H1 (cell line): ENCODE data around the gene PWP2. TPM values are rescaled to one million over a fixed set of nuclear protein-coding genes. Genes with fewer than 3 reads are reported as not detected.

Experiments
- CTCF ChIA-PET: fragments of 300-600 bp; sonication (Branson Sonifier 250); formaldehyde crosslinking; loops from one replicate; lab custom pipeline; 2021; ENCODE audit not compliant: partially characterized antibody; lab: Charles Lee
- POLR2A ChIA-PET: fragments of 300-600 bp; sonication (Branson Sonifier 250); formaldehyde crosslinking; loops from one replicate; lab custom pipeline; 2021; ENCODE audit warnings: inconsistent platforms; ENCODE audit not compliant: partially characterized antibody; lab: Charles Lee
- DNase-seq, 2 experiments: peaks; one replicate each; pipeline versions ENCODE4 v3.0.0 to v3.0.0-alpha.2; 2010 to 2022; ENCODE audit warnings: low spot score in 2 of 2, low read depth in 1 of 2, mixed read lengths in 1 of 2
- FAIRE-seq: peaks from 2 replicates; lab custom pipeline; 2011; peaks lifted over from hg19 to GRCh38; lab: Jason Lieb, UNC
- H2AFZ ChIP-seq: 2 replicates; pipeline ENCODE4 v1.8.1; 2012; ENCODE audit warnings: low read length, inconsistent platforms
- H2AK5ac ChIP-seq: 2 replicates; pipeline ENCODE4 v1.6.1; 2013; ENCODE audit warnings: low read depth, low read length
- H2BK120ac ChIP-seq: replicated peaks from 2 replicates; pipeline ENCODE3; 2013; ENCODE audit warnings: low read depth, low read length, inconsistent platforms
- H2BK12ac ChIP-seq: 2 replicates; pipeline ENCODE4 v1.6.1; 2013; ENCODE audit warnings: low read depth, low read length
- H2BK15ac ChIP-seq: 2 replicates; pipeline ENCODE4 v1.6.1; 2013; ENCODE audit warnings: low read length
- H2BK20ac ChIP-seq: 2 replicates; pipeline ENCODE4 v1.6.1; 2013; ENCODE audit warnings: low read length
- H2BK5ac ChIP-seq: 2 replicates; pipeline ENCODE4 v1.6.1; 2013; ENCODE audit warnings: low read depth, low read length
- H3K14ac ChIP-seq: 2 replicates; pipeline ENCODE4 v1.6.1; 2013; ENCODE audit warnings: inconsistent platforms; ENCODE audit not compliant: insufficient read length
- H3K18ac ChIP-seq: 2 replicates; pipeline ENCODE4 v1.6.1; 2013; ENCODE audit warnings: low read length; ENCODE audit errors: extremely low read depth
- H3K23ac ChIP-seq: 2 replicates; pipeline ENCODE4 v1.6.1; 2013; ENCODE audit warnings: inconsistent platforms; ENCODE audit not compliant: insufficient read length
- H3K23me2 ChIP-seq: 2 replicates; pipeline ENCODE4 v1.6.1; 2013; ENCODE audit warnings: low read depth, low read length
- H3K27ac ChIP-seq: 2 replicates; pipeline ENCODE4 v1.6.1; 2011; ENCODE audit warnings: low read depth, low read length, inconsistent platforms
- H3K27me3 ChIP-seq, 4 experiments: replicated peaks in 1 of 4; 1 replicate in 1 of 4; 2 replicates in 3 of 4; pipeline versions ENCODE4 v1.6.1 to v1.8.1; 2011 to 2013; ENCODE audit warnings: low read length in 3 of 4, mild to moderate bottlenecking in 3 of 4, inconsistent platforms in 2 of 4, mixed read lengths in 2 of 4, moderate library complexity in 1 of 4; ENCODE audit not compliant: control insufficient read depth in 3 of 4, insufficient read depth in 3 of 4; ENCODE audit errors: extremely low read depth in 1 of 4
- H3K36me3 ChIP-seq, 4 experiments: 2 replicates each; pipeline versions ENCODE4 v1.6.1 to v1.8.1; 2011 to 2013; ENCODE audit warnings: mild to moderate bottlenecking in 4 of 4, low read length in 3 of 4, moderate library complexity in 2 of 4, control low read depth in 1 of 4, inconsistent platforms in 1 of 4; ENCODE audit not compliant: insufficient read depth in 4 of 4, control insufficient read depth in 2 of 4
- H3K4ac ChIP-seq: replicated peaks from 2 replicates; pipeline ENCODE3; 2013; ENCODE audit warnings: low read length, low read depth, mixed read lengths, inconsistent platforms; ENCODE audit not compliant: insufficient read length
- H3K4me1 ChIP-seq, 4 experiments: replicated peaks in 1 of 4; 1 replicate in 1 of 4; 2 replicates in 3 of 4; pipeline versions ENCODE4 v1.6.1 to v1.8.1; 2011 to 2013; ENCODE audit warnings: low read length in 3 of 4, inconsistent platforms in 2 of 4, mixed read lengths in 1 of 4; ENCODE audit not compliant: insufficient read depth in 4 of 4, control insufficient read depth in 3 of 4
- H3K4me2 ChIP-seq, 2 experiments: 2 replicates each; pipeline versions ENCODE4 v1.6.1 to v1.8.1; 2011 to 2013; ENCODE audit warnings: low read depth in 2 of 2, low read length in 2 of 2, control low read depth in 1 of 2, inconsistent platforms in 1 of 2, mild to moderate bottlenecking in 1 of 2; ENCODE audit not compliant: insufficient read depth in 1 of 2
- H3K4me3 ChIP-seq, 4 experiments: fragments of 200-600, 300-600 bp in 1 of 4; sonication (generic), shearing (Covaris generic), sonication (Bioruptor Twin) in 1 of 4; 2 replicates each; pipeline versions ENCODE4 v1.5.1 to v1.8.1; 2011 to 2016; ENCODE audit warnings: low read length in 4 of 4, low read depth in 3 of 4, control low read depth in 2 of 4, inconsistent platforms in 2 of 4, mild to moderate bottlenecking in 2 of 4, mixed read lengths in 1 of 4, moderate library complexity in 1 of 4; ENCODE audit not compliant: insufficient read depth in 2 of 4; ENCODE audit errors: extremely low read depth in 1 of 4
- H3K56ac ChIP-seq: replicated peaks from 2 replicates; pipeline ENCODE3; 2013; ENCODE audit warnings: low read depth, mild to moderate bottlenecking, mixed read lengths, low read length, inconsistent platforms; ENCODE audit not compliant: insufficient read length
- H3K79me1 ChIP-seq: 2 replicates; pipeline ENCODE4 v1.6.1; 2013; ENCODE audit warnings: low read depth, low read length, control low read depth
- H3K79me2 ChIP-seq, 2 experiments: 2 replicates each; pipeline versions ENCODE4 v1.6.1 to v1.8.1; 2012 to 2013; ENCODE audit warnings: low read length in 2 of 2, mild to moderate bottlenecking in 2 of 2, inconsistent platforms in 1 of 2; ENCODE audit not compliant: insufficient read depth in 2 of 2, control insufficient read depth in 1 of 2
- H3K9ac ChIP-seq, 4 experiments: replicated peaks in 1 of 4; 1 replicate in 1 of 4; 2 replicates in 3 of 4; pipeline versions ENCODE4 v1.6.1 to v1.8.1; 2011 to 2013; ENCODE audit warnings: low read depth in 3 of 4, low read length in 3 of 4, control low read depth in 2 of 4, mild to moderate bottlenecking in 2 of 4, moderate library complexity in 2 of 4, inconsistent platforms in 1 of 4; ENCODE audit errors: extremely low read depth in 1 of 4
- H3K9me3 ChIP-seq, 2 experiments: 2 replicates each; pipeline versions ENCODE4 v1.6.1 to v1.8.1; 2012 to 2013; ENCODE audit warnings: mild to moderate bottlenecking in 2 of 2, moderate library complexity in 2 of 2, control low read depth in 1 of 2, inconsistent platforms in 1 of 2, low read depth in 1 of 2, low read length in 1 of 2, mixed read lengths in 1 of 2; ENCODE audit not compliant: insufficient read depth in 2 of 2
- H4K20me1 ChIP-seq, 2 experiments: replicated peaks in 1 of 2; 2 replicates each; pipeline versions ENCODE3 to v1.8.1; 2011 to 2013; ENCODE audit warnings: inconsistent platforms in 2 of 2, low read length in 2 of 2, mild to moderate bottlenecking in 1 of 2; ENCODE audit not compliant: insufficient read depth in 2 of 2, control insufficient read depth in 1 of 2
- H4K5ac ChIP-seq: 2 replicates; pipeline ENCODE4 v1.6.1; 2013; ENCODE audit warnings: low read length, low read depth, mixed read lengths, inconsistent platforms; ENCODE audit not compliant: insufficient read length
- H4K8ac ChIP-seq: 2 replicates; pipeline ENCODE4 v1.8.0; 2013; ENCODE audit warnings: mild to moderate bottlenecking, moderate library complexity, low read length, inconsistent platforms; ENCODE audit not compliant: insufficient read depth; ENCODE audit errors: extremely low read depth
- H4K91ac ChIP-seq: replicated peaks from 2 replicates; pipeline ENCODE3; 2013; ENCODE audit warnings: low read length, mixed read lengths, inconsistent platforms; ENCODE audit not compliant: insufficient read length
- CBX5 ChIP-seq: fragments of 300-800, 300-1000 bp; sonication (generic); IDR thresholded peaks from 2 replicates; pipeline ENCODE4 v1.7.1; 2016; ENCODE audit warnings: antibody characterized with exemption, low read length, low read depth
- NRF1 ChIP-seq: IDR thresholded peaks from 2 replicates; pipeline ENCODE4 v1.6.1; 2011; ENCODE audit warnings: mild to moderate bottlenecking, low read depth, low read length, improper control_type of control experiment
- POLR2A ChIP-seq, 2 experiments: IDR thresholded peaks; 1 replicate in 1 of 2; 2 replicates in 1 of 2; pipeline ENCODE4 v1.6.1; 2011; ENCODE audit warnings: low read depth in 2 of 2, low read length in 2 of 2, mild to moderate bottlenecking in 2 of 2; ENCODE audit errors: control extremely low read depth in 1 of 2
- SIN3A ChIP-seq, 2 experiments: IDR thresholded peaks in 1 of 2; conservative IDR thresholded peaks in 1 of 2; 2 replicates each; pipeline ENCODE4 v1.6.1; 2011 to 2012; ENCODE audit warnings: low read length in 2 of 2, improper control_type of control experiment in 1 of 2, low read depth in 1 of 2, mild to moderate bottlenecking in 1 of 2
- WGBS, 2 experiments: shearing (Covaris generic) in 1 of 2; methylation state at CpG; one replicate each; pipeline versions ENCODE4 v1.1.6 to v1.1.7; 2013 to 2015; ENCODE audit warnings: low lambda C conversion rate in 2 of 2, mixed read lengths in 2 of 2, inconsistent platforms in 1 of 2, low coverage in 1 of 2, missing lambda C conversion rate in 1 of 2; ENCODE audit not compliant: insufficient replicate concordance in 2 of 2, insufficient coverage in 1 of 2, insufficient read length in 1 of 2; ENCODE audit errors: extremely low coverage in 1 of 2, missing lambda C conversion rate in 1 of 2; 5-methylcytosine and 5-hydroxymethylcytosine counted together
- polyA plus RNA-seq, 7 experiments: library from polyadenylated mRNA; depleted of rRNA in 3 of 7; stranded (reverse) in 5 of 7; unstranded in 2 of 7; fragments of >200 nt in 5 of 7; fragments of 200-250 nt in 2 of 7; gene quantifications; 1 replicate in 5 of 7; 2 replicates in 1 of 7; 4 replicates in 1 of 7; pipeline versions ENCODE4 v1.2.1 to v1.2.3, GENCODE V29; 2011 to 2013; ENCODE audit warnings: missing spikeins in 2 of 7, mixed read lengths in 2 of 7
- total RNA-seq: library from RNA; stranded (reverse); fragmentation: NEBNext Ultra II Directional; extraction: Animal tissue kit (Norgen Biotek cat#: 25700); gene quantifications from 2 replicates; pipeline ENCODE4 v1.2.1, GENCODE V29; 2021

Gene PWP2
- total and polyA plus RNA-seq, 2 of the 8 experiments (the other 6 are each of a cell fraction or from before 2014, with no cell fraction given) = 4.4 to 6.7 TPM

DNA sequence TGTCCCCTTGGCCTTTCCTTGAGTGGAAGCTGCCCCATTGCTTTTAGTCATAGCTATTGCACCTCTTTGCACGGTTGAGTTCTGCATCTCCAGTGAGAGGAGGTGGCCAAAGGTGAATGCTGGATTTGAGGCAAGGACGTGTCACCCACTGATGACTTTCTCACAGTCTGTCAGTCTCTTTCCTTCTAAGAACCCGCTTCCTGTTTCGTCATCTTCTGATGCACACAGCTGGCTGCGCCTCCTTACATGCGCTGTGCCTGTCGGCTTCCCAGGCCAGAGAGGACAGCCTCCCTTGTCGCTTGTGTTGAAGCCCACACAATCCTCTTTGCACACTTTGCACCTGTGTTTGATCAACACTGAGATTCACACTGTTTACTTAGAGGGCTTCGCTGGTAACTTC is 41.8 kb upstream of the PWP2 start:
- H3K27me3 ChIP-seq = no peaks in the 10 kb centered on the region
- TF ChIP-seq NRF1 (no peak), POLR2A (IDR thresholded peaks at IDR 0.05; ENCODE audit: control extremely low read depth in 1 of 2, low read depth in 2 of 2, low read length in 2 of 2) (no peak), CBX5 (no peak), SIN3A (conservative IDR thresholded peaks at IDR 0.05 in 1 of 2, IDR thresholded peaks at IDR 0.05 in 1 of 2; ENCODE audit: low read depth in 1 of 2, low read length in 2 of 2) (no peak)
- H3K23ac ChIP-seq = no peak overlapping the region
- no peaks in the 10 kb centered on the region for H3K23me2 ChIP-seq
- no peak overlapping the region for H2BK5ac ChIP-seq
- no peak overlapping the region for H3K14ac ChIP-seq
- no peak overlapping the region for H3K27ac ChIP-seq
- 0 out of 4 replicates have a peak, but pooled peaks cover 0 to 2% of the 10 kb centered on the region in 2 experiments for H3K79me2 ChIP-seq
- no peaks in the 10 kb centered on the region; a peak in 1 of 7 replicates for H3K4me1 ChIP-seq
- no peak overlapping the region for H4K91ac ChIP-seq
- H3K4ac ChIP-seq = no peak overlapping the region
- peaks cover 0 to 30% (median 12%) of the 10 kb centered on the region in 4 experiments; a peak in 5 of 8 replicates for H3K36me3 ChIP-seq
- H2BK20ac ChIP-seq = no peak overlapping the region
- H3K4me3 ChIP-seq = no peak overlapping the region
- ChIA-PET POLR2A (interaction anchor here (1.8 kb wide), 1 partner anchor 13 kb away, joined by 5 read pairs; no protein-coding TSS in a partner anchor), CTCF (no interaction called here)
- no peak overlapping the region for H2BK12ac ChIP-seq
- no peak overlapping the region for H2BK15ac ChIP-seq
- H2AK5ac ChIP-seq = no peak overlapping the region
- no peak overlapping the region for H2BK120ac ChIP-seq
- no peak overlapping the region for H4K8ac ChIP-seq
- no peaks in the 10 kb centered on the region for H3K9me3 ChIP-seq
- no peak for DNase-seq
- no peak overlapping the region for H3K18ac ChIP-seq
- peaks cover 4 to 6% of the 10 kb centered on the region in 2 experiments for H4K20me1 ChIP-seq
- WGBS, 2 experiments = 91% methylated on average over 9 of the region's 9 CpGs; no CpG with 5 or more reads in 1 of the 2 experiments
- no peak overlapping the region for H3K56ac ChIP-seq
- no peak overlapping the region for H2AFZ ChIP-seq
- peaks cover 4% of the 10 kb centered on the region; the same call in 1 of the 2 replicates for H3K79me1 ChIP-seq
- FAIRE-seq = no peak
- no peak overlapping the region for H3K9ac ChIP-seq
- no peak overlapping the region for H3K4me2 ChIP-seq
- H4K5ac ChIP-seq = no peak overlapping the region
